Dermis lymphatic vessel endothelial cell (primary cell): ENCODE data around the gene MAX. TPM values are rescaled to one million over a fixed set of nuclear protein-coding genes. Genes with fewer than 3 reads are reported as not detected.

Source experiments
- total RNA-seq: library from RNA; depleted of rRNA; stranded (reverse); fragments of >200 nt; gene quantifications from 2 replicates; pipeline ENCODE4 v1.2.1, GENCODE V29; 2014

The MAX gene
- 46.5 and 49.2 TPM in 2 replicates for total RNA-seq

GRCh38 chr14:65102441-65103149 is at the start of gene MAX:
TSS of gene MAX (minus strand) at chr14:65102517. CDS start at chr14:65102339, 178 bp downstream.

Other genes with a start within 250 kb of the MAX start
- under 0.01 TPM in 2 replicates for gene SPTB, start 222.6 kb downstream of the MAX start, total RNA-seq
- gene CHURC1, start 188.1 kb downstream of the MAX start, total RNA-seq = 36.0 and 64.4 TPM in 2 replicates
- gene GPX2, start 159.8 kb downstream of the MAX start, total RNA-seq = not detected in 2 replicates
- gene RAB15, start 130.2 kb downstream of the MAX start, total RNA-seq = 4.8 and 8.2 TPM in 2 replicates
- gene FNTB, start 115.6 kb downstream of the MAX start, total RNA-seq = 6.3 and 7.0 TPM in 2 replicates